Measurements from ENCODE around the gene SLC1A1.

Gene SLC1A1

DNA sequence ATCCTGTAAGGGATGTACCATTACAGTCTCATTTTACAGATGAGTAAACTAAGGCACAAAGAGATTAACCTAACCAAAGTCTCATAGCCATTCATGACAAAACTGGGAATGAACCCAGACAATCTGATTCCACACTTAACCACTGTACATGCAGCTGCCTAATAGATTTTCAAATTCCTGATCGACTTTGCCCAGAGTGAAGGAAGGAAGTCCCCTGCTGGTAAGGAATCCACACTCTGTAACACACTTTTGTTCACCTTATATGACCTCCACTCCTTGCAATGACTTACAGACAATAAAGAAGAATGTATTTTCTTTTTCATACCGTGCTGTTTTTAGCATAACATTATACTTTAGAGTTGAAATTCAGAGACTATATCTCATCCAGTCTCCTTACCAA is 140.6 kb downstream of the SLC1A1 start:
- H3K9me3 ChIP-seq (ENCODE audit: low read length): no peaks in the 10 kb centered on the region
- H3K9me2 ChIP-seq (ENCODE audit: low read depth, low read length): no peaks in the 10 kb centered on the region
- no peak overlapping the region for H2AFZ ChIP-seq (ENCODE audit: low read length)
- H3K27me3 ChIP-seq (ENCODE audit: insufficient read depth, low read length): no peaks in the 10 kb centered on the region
- no peak overlapping the region for H3K4me2 ChIP-seq (ENCODE audit: low read length)
- no peaks in the 10 kb centered on the region for H4K20me1 ChIP-seq (ENCODE audit: insufficient read depth, low read length)
- no peaks in the 10 kb centered on the region for H3F3A ChIP-seq (ENCODE audit: insufficient read depth, low read length)
- no peaks in the 10 kb centered on the region for H3K36me3 ChIP-seq (ENCODE audit: insufficient read depth, low read length)
- no peak overlapping the region for H3K27ac ChIP-seq (ENCODE audit: low read depth, low read length, poor library complexity, severe bottlenecking)
- TF ChIP-seq, protein P1, sequence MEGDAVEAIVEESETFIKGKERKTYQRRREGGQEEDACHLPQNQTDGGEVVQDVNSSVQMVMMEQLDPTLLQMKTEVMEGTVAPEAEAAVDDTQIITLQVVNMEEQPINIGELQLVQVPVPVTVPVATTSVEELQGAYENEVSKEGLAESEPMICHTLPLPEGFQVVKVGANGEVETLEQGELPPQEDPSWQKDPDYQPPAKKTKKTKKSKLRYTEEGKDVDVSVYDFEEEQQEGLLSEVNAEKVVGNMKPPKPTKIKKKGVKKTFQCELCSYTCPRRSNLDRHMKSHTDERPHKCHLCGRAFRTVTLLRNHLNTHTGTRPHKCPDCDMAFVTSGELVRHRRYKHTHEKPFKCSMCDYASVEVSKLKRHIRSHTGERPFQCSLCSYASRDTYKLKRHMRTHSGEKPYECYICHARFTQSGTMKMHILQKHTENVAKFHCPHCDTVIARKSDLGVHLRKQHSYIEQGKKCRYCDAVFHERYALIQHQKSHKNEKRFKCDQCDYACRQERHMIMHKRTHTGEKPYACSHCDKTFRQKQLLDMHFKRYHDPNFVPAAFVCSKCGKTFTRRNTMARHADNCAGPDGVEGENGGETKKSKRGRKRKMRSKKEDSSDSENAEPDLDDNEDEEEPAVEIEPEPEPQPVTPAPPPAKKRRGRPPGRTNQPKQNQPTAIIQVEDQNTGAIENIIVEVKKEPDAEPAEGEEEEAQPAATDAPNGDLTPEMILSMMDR (IDR thresholded peaks at IDR 0.05; ENCODE audit: low read length): no peak
- TF ChIP-seq EZH2 (IDR thresholded peaks at IDR 0.05; ENCODE audit: borderline replicate concordance, low read length): no peak
- no peak overlapping the region for H3K9ac ChIP-seq (ENCODE audit: low read length)
- no peaks in the 10 kb centered on the region for H3K4me1 ChIP-seq (ENCODE audit: insufficient read depth, low read length, severe bottlenecking)
- H3K79me2 ChIP-seq (ENCODE audit: insufficient read depth, low read length): no peaks in the 10 kb centered on the region
- no peak overlapping the region for H3K4me3 ChIP-seq (ENCODE audit: low read depth, low read length, poor library complexity, severe bottlenecking)

Measured in OCI-LY1 (cell line).